ENCODE measurements around the gene UHRF2. TPM values are rescaled to one million over a fixed set of nuclear protein-coding genes. Genes with fewer than 3 reads are reported as not detected.
A peak's percentile ranks its signal among the peaks of the same experiment; 100 is the strongest.

UHRF2 gene
- total and polyA plus RNA-seq, 2 donors (not counting 3 experiments of a cell fraction or from before 2014, with no cell fraction given): 63.5 to 101 TPM

- ChIA-PET CTCF (interaction anchor here (1.0 to 2.2 kb wide), 7 partner anchors 9 to 395 kb away, joined by 3 to 7 read pairs (median 4); partner anchors contain the start of gene UHRF2), POLR2A (interaction anchor here (0.6 kb wide), 1 partner anchor 14 kb away, joined by 3 read pairs; no protein-coding TSS in a partner anchor)
- no peak for TF ChIP-seq POLR2AphosphoS5 (IDR thresholded peaks at IDR 0.05; ENCODE audit: insufficient read depth, low read depth, low read length)
- no peak for TF ChIP-seq GATA2 (IDR thresholded peaks at IDR 0.05; ENCODE audit: insufficient read depth, insufficient read length, low read depth, low read length)
- TF ChIP-seq FOS (IDR thresholded peaks at IDR 0.05; ENCODE audit: borderline replicate concordance, insufficient read depth, low read length): no peak
- no peak for TF ChIP-seq POLR2A (IDR thresholded peaks at IDR 0.05; ENCODE audit: low read depth, low read length)
- TF ChIP-seq CTCF (IDR thresholded peaks at IDR 0.05; ENCODE audit: extremely low read depth in 1 of 2, insufficient read depth in 1 of 2, low read depth in 1 of 2, low read length in 2 of 2): no peak
- no peak for TF ChIP-seq JUN (IDR thresholded peaks at IDR 0.05; ENCODE audit: borderline replicate concordance, insufficient read depth, insufficient read length, low read depth)
- no peak for TF ChIP-seq MAX (IDR thresholded peaks at IDR 0.05; ENCODE audit: insufficient read depth, insufficient read length)
- TF ChIP-seq EZH2 (IDR thresholded peaks at IDR 0.05; ENCODE audit: borderline replicate concordance, low read depth, low read length, severe bottlenecking): no peak
- no peak for TF ChIP-seq MYC (IDR thresholded peaks at IDR 0.05; ENCODE audit: low read depth, low read length)
- FAIRE-seq (no peak), DNase-seq (ENCODE audit: low read depth, low spot score) (no peak)
- BruUV-seq (replicated peaks): no TSS peak
- no peaks in the 10 kb centered on the region for H3K9me3 ChIP-seq (replicated peaks; ENCODE audit: control insufficient read depth, insufficient read depth, low read length)
- dilution Hi-C loops (cut with MboI; ENCODE audit: extremely low pct_ligation_motif_present, low sequenced_read_pairs): no loop called here
- peaks cover 2 to 4% of the 10 kb centered on the region in 2 experiments for H3K36me3 ChIP-seq (ENCODE audit: control insufficient read depth in 2 of 2, extremely low read depth in 1 of 2, insufficient read depth in 2 of 2, low read length in 2 of 2)
- no peaks in the 10 kb centered on the region for H3K27me3 ChIP-seq (ENCODE audit: control insufficient read depth in 2 of 2, insufficient read depth in 2 of 2, low read length in 2 of 2)
- peak overlapping the region; percentile 66 for H3K4me2 ChIP-seq (ENCODE audit: insufficient read depth, low read length)
- H3K9ac ChIP-seq (replicated peaks; ENCODE audit: extremely low read depth, insufficient read depth, low read length): no peak overlapping the region
- H3K4me1 ChIP-seq (ENCODE audit: control insufficient read depth, extremely low read depth, insufficient read depth, low read length): peaks cover 38% of the 10 kb centered on the region
- intact Hi-C loops (cut with micrococcal nuclease): no loop called here
- peak overlapping the region; percentile 66 for H3K27ac ChIP-seq (ENCODE audit: insufficient read depth, low read depth, low read length)
- H3K9me1 ChIP-seq (replicated peaks; ENCODE audit: control insufficient read depth, extremely low read depth, insufficient read depth, low read length): no peaks in the 10 kb centered on the region
- no peak overlapping the region for H2AFZ ChIP-seq (ENCODE audit: low read depth, low read length)
- no peak overlapping the region for H3K4me3 ChIP-seq (replicated peaks in 1 of 3; ENCODE audit: insufficient read depth in 1 of 3, low read depth in 1 of 3, low read length in 3 of 3)
- peaks cover 100% of the 10 kb centered on the region for H3K79me2 ChIP-seq (ENCODE audit: control insufficient read depth, insufficient read depth, low read length)
- H4K20me1 ChIP-seq (replicated peaks; ENCODE audit: control insufficient read depth, extremely low read depth, insufficient read depth, low read length): peaks cover 21% of the 10 kb centered on the region
Observed at GRCh38 chr9:6449086-6449485, 36.1 kb downstream of the UHRF2 start.
